Sigmoid colon (tissue), 7 donors: ENCODE measurements around the gene UBASH3A. TPM values are rescaled to one million over a fixed set of nuclear protein-coding genes. Genes with fewer than 3 reads are reported as not detected.

Experiments used
- DNase-seq: peaks from one replicate; pipeline ENCODE4 v3.0.0-alpha.2; 2019
- H3K27ac ChIP-seq, 4 donors: fragments of 200-600 bp; sonication (generic); one replicate each; pipeline ENCODE4 v1.5.1; 2016 to 2019; ENCODE audit warnings: mild to moderate bottlenecking in 1 of 4
- H3K27me3 ChIP-seq, 3 donors: fragments of 200-600 bp; sonication (generic); one replicate each; pipeline ENCODE4 v1.5.1; 2019; ENCODE audit warnings: mild to moderate bottlenecking in 1 of 3
- H3K36me3 ChIP-seq, 4 donors: fragments of 200-600 bp; sonication (generic); one replicate each; pipeline ENCODE4 v1.5.1; 2016 to 2019
- H3K4me1 ChIP-seq, 4 donors: fragments of 200-600 bp; sonication (generic); one replicate each; pipeline ENCODE4 v1.5.1; 2017 to 2019
- H3K4me3 ChIP-seq, 4 donors: fragments of 200-600 bp; sonication (generic); one replicate each; pipeline ENCODE4 v1.5.1; 2017 to 2019; ENCODE audit warnings: mild to moderate bottlenecking in 2 of 4, moderate library complexity in 1 of 4
- H3K9me3 ChIP-seq, 4 donors: fragments of 200-600 bp in 3 of 4; sonication (generic) in 3 of 4; one replicate each; pipeline versions ENCODE4 v1.5.1 to v1.6.1; 2013 to 2019
- CTCF ChIP-seq, 4 experiments: fragments of 450-650 bp in 3 of 4; fragments of 200-600 bp in 1 of 4; IDR thresholded peaks; one replicate each; pipeline ENCODE4 v1.5.1; 2016 to 2019; ENCODE audit warnings: antibody characterized with exemption in 4 of 4, mild to moderate bottlenecking in 3 of 4, moderate library complexity in 2 of 4
- EP300 ChIP-seq, 4 donors: sonication (generic); formaldehyde crosslinking; IDR thresholded peaks; one replicate each; pipeline ENCODE4 v1.6.1; 2017; ENCODE audit warnings: antibody characterized with exemption in 4 of 4
- POLR2A ChIP-seq, 2 donors: fragments of 450-650 bp; IDR thresholded peaks; one replicate each; pipeline ENCODE4 v1.6.1; 2016; ENCODE audit warnings: antibody characterized with exemption in 2 of 2, mild to moderate bottlenecking in 2 of 2, moderate library complexity in 2 of 2
- POLR2AphosphoS5 ChIP-seq, 4 donors: sonication (generic); formaldehyde crosslinking; IDR thresholded peaks; one replicate each; pipeline ENCODE4 v1.6.1; 2017; ENCODE audit warnings: antibody characterized with exemption in 4 of 4
- WGBS, 2 donors: extraction: QIAGEN DNeasy Blood & Tissue Kit; methylation state at CpG; one replicate each; pipeline ENCODE4 v1.1.7; 2013; 5-methylcytosine and 5-hydroxymethylcytosine counted together
- intact Hi-C: fragments of 100-400 bp; cut with DNase I; formaldehyde crosslinking; loops from one replicate; pipeline ENCODE4 v1.15.1; 2023
- polyA plus RNA-seq, 3 donors: library from polyadenylated mRNA; stranded (reverse); fragments of 200-250 nt; gene quantifications; one replicate each; pipeline ENCODE4 v1.2.3, GENCODE V29; 2013
- total RNA-seq, 4 donors: library from RNA; depleted of rRNA; stranded (reverse); fragments of >200 nt; gene quantifications; one replicate each; pipeline ENCODE4 v1.1.0, GENCODE V29; 2016
- donor health status: healthy with polysubstance abuse.
- donor health status: Bipolar disorder and iron deficiency.
- donor health status: healthy.

The UBASH3A gene
- total and polyA plus RNA-seq, 7 donors = 3.9 TPM; not detected in 6

DNA sequence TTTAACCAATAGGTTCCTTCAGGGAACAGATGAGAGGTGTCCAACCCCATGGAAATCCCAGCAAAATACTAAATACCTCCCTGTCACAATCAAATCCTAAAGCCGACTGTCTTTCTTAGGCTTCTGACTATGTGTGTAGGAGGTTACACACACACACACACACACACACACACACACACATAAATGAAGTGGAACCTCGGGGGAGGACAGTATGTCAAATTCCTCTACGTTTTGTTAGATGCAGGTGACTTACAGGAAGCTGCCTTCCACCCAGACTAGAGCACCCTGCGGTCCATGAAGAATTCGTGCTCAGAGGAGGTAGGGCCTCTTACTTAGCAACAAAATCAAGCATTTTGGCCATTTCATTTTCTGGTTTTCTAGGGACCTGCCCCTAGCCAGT is 75.9 kb downstream of the UBASH3A start:
- TF ChIP-seq POLR2A (IDR thresholded peaks at IDR 0.05) (no peak), CTCF (IDR thresholded peaks at IDR 0.05) (no peak), POLR2AphosphoS5 (IDR thresholded peaks at IDR 0.05) (no peak), EP300 (IDR thresholded peaks at IDR 0.05) (no peak)
- intact Hi-C loops = no loop called here
- Histone ChIP-seq H3K27ac (no peak overlapping the region), H3K4me3 (no peak overlapping the region), H3K4me1 (no peaks in the 10 kb centered on the region), H3K9me3 (no peaks in the 10 kb centered on the region), H3K27me3 (peaks cover 0 to 8% (median 0%) of the 10 kb centered on the region in 3 donors), H3K36me3 (no peaks in the 10 kb centered on the region)
- WGBS, 2 donors = 79 to 92% methylated on average over 5 of the region's 5 CpGs
- DNase-seq = no peak

- no peaks in the 10 kb centered on the region for H3K9me3 ChIP-seq
Observed at GRCh38 chr21:42480736-42481135, 77.0 kb downstream of the UBASH3A start.

GRCh38 chr21:42481169-42481568 is 77.5 kb downstream of the UBASH3A start:
- Histone ChIP-seq H3K36me3 (no peaks in the 10 kb centered on the region), H3K4me1 (peaks cover 0 to 10% (median 0%) of the 10 kb centered on the region in 4 donors), H3K4me3 (no peak overlapping the region), H3K9me3 (no peaks in the 10 kb centered on the region), H3K27me3 (peaks cover 0 to 5% (median 0%) of the 10 kb centered on the region in 3 donors), H3K27ac (no peak overlapping the region)
- DNase-seq = no peak
- 93 to 97% methylated on average over 4 of the region's 4 CpGs for WGBS, 2 donors
- no peak for TF ChIP-seq CTCF (IDR thresholded peaks at IDR 0.05)
- intact Hi-C loops = no loop called here

More at GRCh38 chr21:42480736-42481135, 77.0 kb downstream of the UBASH3A start:
- Histone ChIP-seq H3K4me3 (no peak overlapping the region), H3K27me3 (peaks cover 0 to 8% (median 0%) of the 10 kb centered on the region in 3 donors), H3K36me3 (no peaks in the 10 kb centered on the region), H3K4me1 (peaks cover 0 to 6% (median 0%) of the 10 kb centered on the region in 4 donors), H3K27ac (no peak overlapping the region)
- 95 to 96% methylated on average over 10 of the region's 10 CpGs for WGBS, 2 donors
- no peak for DNase-seq
- intact Hi-C loops = no loop called here
- TF ChIP-seq POLR2AphosphoS5 (IDR thresholded peaks at IDR 0.05) = no peak
- no peak for TF ChIP-seq EP300 (IDR thresholded peaks at IDR 0.05)
- TF ChIP-seq POLR2A (IDR thresholded peaks at IDR 0.05) = no peak
- TF ChIP-seq CTCF (IDR thresholded peaks at IDR 0.05) = no peak

GRCh38 chr21:42484966-42485365 is 81.3 kb downstream of the UBASH3A start:
- peaks cover 0 to 18% (median 0%) of the 10 kb centered on the region in 4 donors for H3K4me1 ChIP-seq
- DNase-seq = no peak

More at GRCh38 chr21:42484966-42485365, 81.3 kb downstream of the UBASH3A start:
- Histone ChIP-seq H3K27ac (no peak overlapping the region), H3K36me3 (no peaks in the 10 kb centered on the region), H3K9me3 (no peaks in the 10 kb centered on the region), H3K27me3 (peaks cover 0 to 5% (median 0%) of the 10 kb centered on the region in 3 donors), H3K4me3 (no peak overlapping the region)
- TF ChIP-seq EP300 (IDR thresholded peaks at IDR 0.05) (no peak), POLR2AphosphoS5 (IDR thresholded peaks at IDR 0.05) (no peak), CTCF (IDR thresholded peaks at IDR 0.05) (no peak), POLR2A (IDR thresholded peaks at IDR 0.05) (no peak)
- WGBS, 2 donors = 86 to 91% methylated on average over 7 of the region's 7 CpGs
- intact Hi-C loops = no loop called here
